Right forelimb (tissue), 1 donor: ENCODE measurements around the gene CFAP65.

ENCODE experiments used
- DNase-seq: peaks from one replicate; pipeline ENCODE4 v3.0.0-alpha.2; 2018

CFAP65 gene

GRCh38 chr2:219030177-219030940 lies 11.0 kb downstream of the CFAP65 start:
- DNase-seq = no peak

DNA sequence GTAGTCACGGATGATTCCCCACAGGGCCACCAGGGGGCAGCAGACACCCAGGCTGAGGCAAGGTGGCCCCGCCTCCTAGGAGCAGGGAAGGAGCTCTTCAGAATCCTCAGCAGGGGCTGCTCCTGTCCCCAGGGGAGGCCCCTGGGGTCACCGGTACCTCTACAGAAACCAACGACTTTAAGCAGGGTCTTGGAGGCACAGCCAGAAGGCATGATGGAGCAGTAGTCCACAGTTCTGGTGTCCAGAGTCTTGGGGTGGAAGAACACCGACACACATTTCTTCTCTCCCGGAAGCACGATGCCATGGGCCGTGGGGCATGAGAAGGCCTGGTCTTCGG lies 11.5 kb downstream of the CFAP65 start:
- DNase-seq = peak; percentile 85

- no peak for DNase-seq
Observed at GRCh38 chr2:219028996-219029828, 12.1 kb downstream of the CFAP65 start.

- no peak for DNase-seq
Observed at GRCh38 chr2:219028141-219028540, 13.2 kb downstream of the CFAP65 start.

- DNase-seq = no peak
Observed at GRCh38 chr2:219027511-219028055, 13.7 kb downstream of the CFAP65 start.

DNA sequence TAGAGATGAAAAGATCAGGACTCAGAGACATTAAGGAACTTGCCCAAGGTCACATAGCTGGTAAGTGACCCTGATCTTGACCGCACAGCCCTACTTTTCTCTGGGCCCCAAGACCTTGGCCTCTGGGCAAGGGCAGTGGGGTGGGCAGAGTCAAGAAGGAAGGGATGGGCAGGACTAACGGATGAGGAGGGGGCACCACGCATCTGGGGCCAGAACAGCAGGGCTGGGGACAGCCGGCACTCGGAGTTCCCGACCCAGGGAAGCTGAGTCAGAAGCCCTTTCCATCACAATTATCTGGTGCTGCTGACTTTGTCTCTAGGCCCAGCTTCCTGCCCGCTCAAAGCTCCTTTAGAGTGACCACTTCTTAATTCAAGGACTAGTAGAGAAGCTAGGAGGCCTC lies 14.4 kb downstream of the CFAP65 start:
- DNase-seq = no peak

GRCh38 chr2:219025637-219026585 lies 15.4 kb downstream of the CFAP65 start:
- no peak for DNase-seq

DNA sequence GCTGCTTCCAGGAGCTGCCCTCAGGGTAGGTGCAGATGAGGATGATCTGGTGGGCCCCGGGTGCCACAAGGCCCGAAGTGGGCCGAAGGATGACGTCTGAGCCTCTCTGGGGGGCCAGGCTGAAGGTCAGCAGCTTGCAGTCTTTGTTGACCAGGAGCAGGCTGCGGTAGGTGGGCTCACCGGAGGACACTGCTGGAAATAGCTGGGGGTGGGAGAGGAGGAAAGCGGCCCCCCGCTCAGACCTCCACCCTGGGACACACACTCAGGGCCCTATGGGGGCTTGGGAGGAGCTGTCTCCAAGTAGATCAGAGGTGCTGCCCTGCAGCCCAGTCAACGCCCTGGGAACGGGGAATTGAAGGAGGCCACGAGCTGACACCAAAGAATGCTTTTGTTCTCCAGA lies 17.3 kb downstream of the CFAP65 start:
- DNase-seq = no peak

DNA sequence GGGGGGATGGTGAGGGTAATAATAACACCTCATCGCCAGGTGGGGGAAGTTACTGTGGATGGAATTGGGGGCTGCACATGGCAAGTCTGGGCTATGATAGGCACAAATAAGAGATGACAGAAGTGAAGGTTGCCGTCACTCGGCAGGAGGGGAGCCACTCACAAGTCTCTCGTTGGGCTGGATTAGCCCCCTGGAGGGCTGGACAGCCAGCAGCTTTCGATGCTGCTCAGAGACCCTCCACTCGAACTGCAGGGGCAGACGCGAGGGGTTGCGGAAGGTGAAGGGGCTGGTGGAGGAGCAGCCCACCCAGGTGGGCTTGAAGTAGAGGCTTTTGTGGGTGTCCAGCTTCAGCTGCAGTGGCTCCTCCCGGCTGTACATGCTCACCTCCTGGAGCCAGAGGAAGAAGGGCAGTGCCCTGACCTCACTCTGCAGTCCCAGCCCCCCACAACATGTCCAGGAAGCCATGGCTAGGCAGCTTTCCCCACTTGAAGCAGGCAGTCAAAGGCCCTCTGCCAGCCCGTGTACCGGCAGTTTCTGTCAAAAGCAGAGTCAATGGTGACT lies 18.2 kb downstream of the CFAP65 start:
- no peak for DNase-seq

GRCh38 chr2:219022616-219023015 lies 18.7 kb downstream of the CFAP65 start:
- no peak for DNase-seq

DNA sequence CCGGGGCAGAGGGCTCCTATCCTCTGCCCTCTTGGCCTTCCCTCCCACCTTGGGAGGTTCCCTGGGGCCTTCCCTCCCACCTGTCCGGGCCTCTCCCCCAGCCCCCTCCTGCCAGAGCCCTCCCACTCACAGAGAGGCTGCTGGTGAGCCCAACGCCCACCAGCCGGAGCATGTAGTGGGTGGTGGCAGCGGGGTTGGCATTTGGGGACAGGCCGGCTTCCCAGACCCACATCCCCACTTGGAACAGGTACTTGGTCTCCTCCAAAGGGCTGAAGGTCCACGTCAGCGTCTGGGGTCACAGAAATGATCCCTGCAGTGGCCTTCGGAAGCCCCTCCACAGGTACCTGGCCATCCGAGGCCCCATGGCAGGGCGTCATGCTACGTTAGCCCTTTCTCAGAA lies 19.3 kb downstream of the CFAP65 start:
- no peak for DNase-seq

- no peak for DNase-seq
Observed at GRCh38 chr2:219021591-219021990, 19.7 kb downstream of the CFAP65 start.

- DNase-seq = no peak
Observed at GRCh38 chr2:219020604-219021365, 20.5 kb downstream of the CFAP65 start.

DNA sequence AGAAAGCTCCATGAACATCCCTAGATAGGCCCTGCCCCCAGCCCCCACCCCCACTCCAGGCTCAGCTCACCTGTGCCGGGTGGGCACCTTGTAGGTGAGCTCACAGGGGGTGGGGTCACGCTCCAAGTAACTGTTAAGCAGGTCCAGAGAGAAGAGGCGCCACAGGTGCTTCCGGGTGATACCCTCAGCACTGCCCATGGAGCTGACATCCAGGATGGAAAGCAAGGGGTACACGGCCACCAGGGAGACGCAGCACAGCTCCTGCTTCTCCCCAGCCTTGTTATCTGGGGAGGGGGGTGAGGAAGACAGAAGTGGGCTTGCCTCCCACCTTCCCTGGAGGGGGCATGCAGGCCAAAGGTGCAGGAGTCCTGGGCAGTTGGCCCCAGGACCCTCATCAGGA lies 21.9 kb downstream of the CFAP65 start:
- DNase-seq = no peak

- DNase-seq = no peak
Observed at GRCh38 chr2:219018726-219019125, 22.6 kb downstream of the CFAP65 start.

DNA sequence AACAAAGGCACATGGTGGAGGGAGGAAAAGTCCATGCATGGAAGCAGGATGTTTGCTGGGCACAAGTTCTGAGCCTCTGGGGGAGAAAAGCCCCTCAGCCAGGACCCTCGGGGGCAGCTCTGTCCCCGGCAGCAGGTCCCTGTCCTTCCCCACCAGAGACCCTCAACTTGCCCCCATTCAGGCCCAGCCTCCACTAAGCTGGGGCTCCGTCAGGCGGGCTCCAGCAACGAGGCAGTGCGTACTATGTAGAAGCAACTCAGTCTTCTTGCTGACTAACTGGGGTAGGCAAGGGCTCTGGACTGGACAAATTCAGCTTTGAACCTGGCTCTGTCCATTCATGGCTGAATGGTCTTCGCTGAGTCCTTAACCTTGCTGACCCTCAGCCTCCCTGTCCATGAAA lies 23.0 kb downstream of the CFAP65 start:
- no peak for DNase-seq

DNA sequence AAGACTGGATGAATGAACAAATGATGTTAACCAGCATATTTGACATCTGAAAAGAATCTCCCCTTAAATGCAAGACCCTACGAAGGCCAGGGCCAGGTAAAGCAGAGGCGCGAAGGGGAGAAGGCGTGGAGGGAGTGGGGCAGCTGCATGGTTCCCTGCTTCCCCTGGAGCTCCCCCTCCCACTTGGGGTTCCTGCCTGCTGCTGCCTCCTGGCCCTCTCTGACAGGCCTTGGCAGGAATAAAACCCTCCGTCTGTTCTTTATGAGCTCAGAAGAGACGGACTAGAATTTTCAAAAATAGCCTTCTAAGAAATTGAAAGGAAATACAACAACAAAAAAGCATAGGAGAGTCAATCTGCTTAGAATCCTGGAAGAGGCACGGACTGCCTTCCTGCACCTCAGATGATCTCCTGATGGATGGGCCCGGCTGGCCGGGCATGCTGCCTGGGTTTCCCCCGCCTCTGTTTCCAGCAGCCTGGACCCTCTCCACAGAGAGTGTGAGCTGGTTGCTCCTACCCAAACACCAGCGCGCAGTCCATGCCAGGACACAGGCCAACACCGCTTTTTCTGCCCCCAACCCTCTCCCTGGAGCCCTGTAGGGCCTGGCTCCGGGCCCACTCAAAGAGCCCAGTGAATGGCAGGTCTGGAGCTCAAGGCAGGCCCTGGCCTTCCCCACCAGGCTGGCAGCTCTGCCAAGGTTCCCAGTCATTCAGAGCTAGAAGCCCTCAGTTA lies 23.9 kb downstream of the CFAP65 start:
- peak; percentile 72 for DNase-seq

DNA sequence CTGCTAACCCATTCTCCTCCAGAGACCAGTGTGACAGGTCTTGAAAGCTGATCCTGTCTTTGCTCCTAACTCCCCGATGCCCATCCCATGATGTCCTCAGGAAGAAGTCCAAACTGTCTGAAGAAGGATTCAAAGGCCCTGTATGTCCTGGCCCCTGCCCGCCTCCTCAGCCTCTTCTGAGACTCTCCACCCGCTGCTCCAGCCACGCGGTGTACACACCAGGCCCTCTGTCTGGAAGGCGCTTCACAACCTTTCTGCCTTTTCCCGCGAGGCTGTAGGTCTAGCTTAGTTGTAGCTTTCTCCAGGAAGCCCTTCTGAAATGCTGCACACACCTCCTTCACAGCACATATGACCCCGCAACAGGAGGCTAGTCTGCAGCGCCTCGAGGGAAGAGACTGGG lies 24.6 kb downstream of the CFAP65 start:
- no peak for DNase-seq

GRCh38 chr2:219010873-219011272 lies 30.4 kb downstream of the CFAP65 start:
- DNase-seq = no peak

DNA sequence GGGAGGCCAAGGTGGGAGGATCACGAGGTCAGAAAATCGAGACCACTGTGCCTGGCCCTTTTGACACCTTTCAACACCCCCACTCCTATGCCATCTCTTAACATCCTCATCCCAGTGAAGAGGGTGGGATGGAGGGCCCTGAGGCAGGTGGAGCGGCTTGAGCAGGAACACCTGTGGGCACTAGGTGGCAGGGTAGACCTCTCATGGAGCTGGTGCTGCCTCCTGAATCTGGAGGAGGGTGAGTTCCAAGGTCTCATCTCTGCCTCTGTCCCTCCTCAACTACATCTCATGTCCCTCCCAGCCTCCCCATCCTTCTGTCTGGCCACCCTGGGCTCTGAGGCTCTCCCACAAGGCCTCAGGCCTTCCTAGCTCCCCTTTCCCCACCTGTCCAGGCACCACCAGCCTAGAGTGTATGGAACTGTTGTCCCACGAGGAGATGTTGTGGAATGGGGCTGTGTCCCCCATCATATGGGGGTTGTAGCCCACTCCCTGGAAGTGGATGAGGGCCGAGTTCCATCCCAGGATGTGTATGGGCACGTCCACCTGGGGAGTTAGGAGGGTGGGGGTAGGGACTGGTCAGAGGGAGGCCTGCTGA lies 31.1 kb downstream of the CFAP65 start:
- no peak for DNase-seq

DNA sequence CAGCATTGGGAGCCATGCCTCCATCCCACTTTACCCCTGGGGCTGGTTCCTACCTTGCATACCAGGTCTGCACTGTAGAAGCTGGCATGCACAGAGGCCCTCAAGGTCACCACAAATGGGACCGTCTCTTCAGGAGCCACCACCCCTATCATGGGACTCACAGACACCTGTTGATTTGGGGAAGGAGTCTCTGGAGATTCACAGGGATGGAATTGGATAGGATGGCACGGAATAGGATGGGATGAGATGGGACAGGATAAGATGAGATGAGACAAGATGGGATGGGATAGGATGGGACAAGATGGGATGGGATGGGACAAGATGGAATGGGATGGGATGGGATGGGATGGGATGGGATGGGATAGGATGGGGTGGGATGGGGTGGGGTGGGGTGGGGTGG lies 32.0 kb downstream of the CFAP65 start:
- no peak for DNase-seq
